Mucosa of descending colon (tissue), 3 donors: ENCODE data around the gene TSPAN4. TPM values are rescaled to one million over a fixed set of nuclear protein-coding genes. Genes with fewer than 3 reads are reported as not detected.

Experiments
- ATAC-seq: fragments of 200-7000 bp; cut with Tn5 transposase; one replicate; pipeline ENCODE4 v1.9.1; 2020; ENCODE audit warnings: mild to moderate bottlenecking, moderate library complexity
- DNase-seq, 3 donors: peaks; one replicate each; pipeline ENCODE4 v3.0.0-alpha.2; 2020
- H3K36me3 ChIP-seq: fragments of 200-600 bp; one replicate; pipeline ENCODE4 v1.8.0; 2021; ENCODE audit warnings: low read depth, mild to moderate bottlenecking
- H3K4me1 ChIP-seq: fragments of 200-600 bp; one replicate; pipeline ENCODE4 v1.8.0; 2021; ENCODE audit warnings: low read depth, mild to moderate bottlenecking
- H3K4me3 ChIP-seq: fragments of 200-600 bp; one replicate; pipeline ENCODE4 v1.8.0; 2021; ENCODE audit warnings: mild to moderate bottlenecking
- H3K9me3 ChIP-seq: fragments of 200-600 bp; one replicate; pipeline ENCODE4 v1.8.0; 2021; ENCODE audit warnings: mild to moderate bottlenecking
- intact Hi-C, 2 donors: fragments of 100-400 bp; cut with DNase I in 1 of 2; cut with micrococcal nuclease in 1 of 2; formaldehyde crosslinking; loops; one replicate each; pipeline versions ENCODE4 v1.11.0 to v1.11.1; 2022; cut with DNase I, micrococcal nuclease
- total RNA-seq, 3 donors: library from RNA; stranded (reverse); fragmentation: NEBNext Ultra II Directional in 2 of 3; extraction: Animal tissue kit (Norgen Biotek cat#: 25700) in 2 of 3; gene quantifications; one replicate each; pipeline versions ENCODE4 v1.2.1 to v1.2.4, GENCODE V29; 2021 to 2023
- TF ChIP-seq, protein P1 (sequence below): fragments of 200-600 bp; IDR thresholded peaks from one replicate; pipeline ENCODE4 v1.8.0; 2022; ENCODE audit warnings: antibody characterized with exemption, mild to moderate bottlenecking
- donor health status: DM: no; HTN: no; CAD: no; lungs with moderate emphysema.
- donor health status: DM: no; HTN: no; CAD: no.
- donor health status: DM: no; HTN: yes; CAD: no.

TSPAN4 gene
- total RNA-seq, 3 donors from 2014 or later: 9.2 to 42.4 (median 24.7) TPM

DNA sequence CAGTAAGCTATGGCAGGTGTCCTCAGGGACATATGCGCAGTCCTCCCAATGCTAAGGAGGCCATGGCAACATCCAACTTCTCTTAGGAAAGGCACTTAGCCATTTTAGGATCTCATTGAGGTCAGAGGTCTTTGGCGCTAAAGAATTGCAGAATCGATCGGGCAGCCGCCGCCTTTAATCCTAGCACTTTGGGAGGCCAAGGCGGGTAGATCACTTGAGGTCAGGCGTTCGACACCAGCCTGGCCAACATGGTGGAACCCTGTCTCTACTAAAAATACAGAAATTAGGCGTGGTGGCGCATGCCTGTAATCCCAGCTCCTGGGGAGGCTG, 69.2 kb downstream of the TSPAN4 start:
- intact Hi-C loops: no loop called here
- ATAC-seq (no peak), DNase-seq (no peak)
- H3K36me3 ChIP-seq: no peaks in the 10 kb centered on the region
- TF ChIP-seq, protein P1, sequence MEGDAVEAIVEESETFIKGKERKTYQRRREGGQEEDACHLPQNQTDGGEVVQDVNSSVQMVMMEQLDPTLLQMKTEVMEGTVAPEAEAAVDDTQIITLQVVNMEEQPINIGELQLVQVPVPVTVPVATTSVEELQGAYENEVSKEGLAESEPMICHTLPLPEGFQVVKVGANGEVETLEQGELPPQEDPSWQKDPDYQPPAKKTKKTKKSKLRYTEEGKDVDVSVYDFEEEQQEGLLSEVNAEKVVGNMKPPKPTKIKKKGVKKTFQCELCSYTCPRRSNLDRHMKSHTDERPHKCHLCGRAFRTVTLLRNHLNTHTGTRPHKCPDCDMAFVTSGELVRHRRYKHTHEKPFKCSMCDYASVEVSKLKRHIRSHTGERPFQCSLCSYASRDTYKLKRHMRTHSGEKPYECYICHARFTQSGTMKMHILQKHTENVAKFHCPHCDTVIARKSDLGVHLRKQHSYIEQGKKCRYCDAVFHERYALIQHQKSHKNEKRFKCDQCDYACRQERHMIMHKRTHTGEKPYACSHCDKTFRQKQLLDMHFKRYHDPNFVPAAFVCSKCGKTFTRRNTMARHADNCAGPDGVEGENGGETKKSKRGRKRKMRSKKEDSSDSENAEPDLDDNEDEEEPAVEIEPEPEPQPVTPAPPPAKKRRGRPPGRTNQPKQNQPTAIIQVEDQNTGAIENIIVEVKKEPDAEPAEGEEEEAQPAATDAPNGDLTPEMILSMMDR: no peak
- peaks cover 11% of the 10 kb centered on the region for H3K4me1 ChIP-seq
- no peak overlapping the region for H3K4me3 ChIP-seq
- no peaks in the 10 kb centered on the region for H3K9me3 ChIP-seq

DNA sequence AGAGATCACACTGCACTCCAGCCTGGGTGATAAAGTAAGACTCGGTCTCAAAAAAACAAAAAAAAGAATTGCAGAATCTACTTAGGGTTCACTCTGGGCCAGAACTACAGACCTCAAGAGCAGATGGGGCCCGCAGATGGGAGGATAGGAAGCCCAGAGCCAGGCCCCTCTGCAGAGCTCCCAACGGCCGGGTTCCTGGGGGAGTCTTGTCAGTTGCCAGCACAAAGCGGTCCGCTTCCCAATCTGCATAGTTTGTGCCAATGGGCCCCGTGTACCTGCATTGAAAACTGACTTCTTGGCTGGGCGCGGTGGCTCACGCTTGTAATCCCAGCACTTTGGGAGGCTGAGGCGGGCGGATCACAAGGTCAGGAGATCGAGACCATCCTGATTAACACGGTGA, 69.6 kb downstream of the TSPAN4 start:
- Histone ChIP-seq H3K36me3 (no peaks in the 10 kb centered on the region), H3K4me1 (peaks cover 11% of the 10 kb centered on the region), H3K4me3 (no peak overlapping the region), H3K9me3 (no peaks in the 10 kb centered on the region)
- intact Hi-C loops: no loop called here
- TF ChIP-seq, protein P1: no peak
- ATAC-seq (no peak), DNase-seq (peak in 1 of 3 donors; percentile 50)

DNA sequence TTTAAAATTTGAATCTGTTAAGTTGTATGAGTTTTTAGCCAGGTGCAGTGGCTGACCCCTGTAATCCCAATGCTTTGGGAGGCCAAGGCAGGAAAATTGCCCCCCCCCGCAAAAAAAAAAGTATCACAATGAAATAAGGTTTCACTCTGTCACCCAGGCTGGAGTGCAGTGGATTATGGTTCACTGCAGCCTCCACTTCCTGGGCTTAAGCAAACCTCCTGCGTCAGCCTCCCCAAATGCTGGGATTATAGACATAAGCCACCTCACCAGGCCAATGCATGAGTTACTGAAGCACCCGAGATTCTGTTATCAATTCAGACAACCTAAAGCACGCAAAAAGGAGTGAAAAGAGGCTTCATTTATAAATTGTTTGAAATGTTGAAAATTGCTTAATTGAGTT, 70.4 kb downstream of the TSPAN4 start:
- TF ChIP-seq, protein P1: no peak

DNA sequence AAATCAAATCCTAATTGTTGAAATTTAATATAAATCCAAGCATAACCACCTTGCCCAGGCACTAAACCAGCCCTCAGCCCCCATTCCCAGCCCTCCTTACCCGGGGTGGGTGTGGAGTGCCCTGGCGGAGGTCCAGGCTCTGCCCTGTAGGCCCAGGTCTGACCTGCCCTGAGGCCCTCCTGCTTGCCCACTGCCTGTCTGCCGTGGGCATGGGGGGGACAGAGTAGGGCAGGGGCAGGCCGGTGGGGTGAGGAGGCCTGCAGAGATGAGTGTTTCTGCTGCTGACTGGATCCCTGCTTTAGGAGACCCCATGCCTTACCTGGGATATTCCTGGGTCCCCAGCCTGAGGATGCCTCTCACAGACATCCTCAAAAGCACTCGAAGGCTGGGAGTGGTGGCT, 71.6 kb downstream of the TSPAN4 start:
- no peak for ATAC-seq
- TF ChIP-seq, protein P1: no peak
- intact Hi-C loops: no loop called here

More for the DNA sequence above, 70.4 kb downstream of the TSPAN4 start:
- Histone ChIP-seq H3K4me3 (no peak overlapping the region), H3K36me3 (no peaks in the 10 kb centered on the region), H3K9me3 (no peaks in the 10 kb centered on the region), H3K4me1 (peaks cover 11% of the 10 kb centered on the region)
- intact Hi-C loops: no loop called here
- DNase-seq (no peak), ATAC-seq (no peak)

DNA sequence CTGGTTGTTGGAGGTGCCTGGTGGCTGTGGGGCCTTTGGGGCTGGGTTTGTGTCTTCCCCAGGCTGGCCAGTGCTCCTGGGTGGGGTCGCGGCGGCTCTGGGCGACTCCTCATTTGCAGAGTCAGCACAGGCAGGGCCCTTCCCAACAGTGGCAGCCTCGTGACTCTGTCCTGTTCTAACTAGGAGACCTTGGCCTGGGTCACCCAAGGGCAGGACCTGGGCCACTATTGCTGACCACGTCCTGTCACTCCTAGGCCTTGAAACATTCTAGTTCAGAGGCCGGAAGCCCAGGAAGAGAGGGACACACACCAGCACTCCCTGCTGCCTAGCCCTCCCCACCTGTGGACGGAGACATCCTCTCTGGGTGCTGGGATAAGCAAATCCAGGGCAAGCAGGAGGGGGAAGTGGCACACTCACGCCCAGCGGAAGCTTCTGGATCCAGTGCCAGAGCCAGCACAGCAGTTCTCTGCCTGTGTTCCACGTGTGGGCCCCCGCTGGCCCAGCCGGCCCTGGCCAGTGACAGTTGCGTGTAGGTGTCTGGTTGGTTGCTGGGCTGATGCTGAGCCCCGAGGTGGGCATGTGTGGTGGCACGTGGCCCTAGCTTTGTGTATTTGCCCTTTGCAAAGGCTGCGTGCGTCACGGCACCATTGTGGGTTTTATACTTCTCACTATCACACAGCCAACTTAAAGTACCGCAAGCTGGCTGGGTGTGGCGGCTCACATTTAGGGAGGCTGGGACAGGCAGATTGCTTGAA, 72.3 kb downstream of the TSPAN4 start:
- intact Hi-C loops: no loop called here
- Histone ChIP-seq H3K36me3 (no peaks in the 10 kb centered on the region), H3K9me3 (no peaks in the 10 kb centered on the region), H3K4me1 (peaks cover 4% of the 10 kb centered on the region), H3K4me3 (no peak overlapping the region)
- peak; percentile 48 to 70 (median 52) for DNase-seq
- TF ChIP-seq, protein P1: no peak
- ATAC-seq: no peak

More for the DNA sequence above, 71.6 kb downstream of the TSPAN4 start:
- Histone ChIP-seq H3K4me3 (no peak overlapping the region), H3K4me1 (peaks cover 11% of the 10 kb centered on the region), H3K9me3 (no peaks in the 10 kb centered on the region), H3K36me3 (no peaks in the 10 kb centered on the region)
- no peak for DNase-seq

Other genes starting within 250 kb of the TSPAN4 start
- 10 to 100 TPM; 26.9 to 36.1 (median 27.8) TPM for gene IRF7, start 226.9 kb upstream of the TSPAN4 start, total RNA-seq
- gene CDHR5, start 217.9 kb upstream of the TSPAN4 start, total RNA-seq: 100 to 1,000 TPM; 195 to 549 (median 316) TPM
- 1 to 10 TPM in 2 of 3 donors, not detected in 1; 1.0 TPM for gene SCT, start 215.7 kb upstream of the TSPAN4 start, total RNA-seq
- gene DRD4, start 205.6 kb upstream of the TSPAN4 start, total RNA-seq: 1 to 10 TPM; 1.2 to 2.4 (median 1.8) TPM
- 10 to 100 TPM; 25.1 to 35.7 (median 25.9) TPM for gene DEAF1, start 147.6 kb upstream of the TSPAN4 start, total RNA-seq
- gene TMEM80, start 147.0 kb upstream of the TSPAN4 start, total RNA-seq: 10 to 100 TPM; 31.6 to 43.1 (median 38.0) TPM
- gene EPS8L2, start 136.6 kb upstream of the TSPAN4 start, total RNA-seq: 100 to 1,000 TPM; 176 to 335 (median 253) TPM
- 100 to 1,000 TPM; 101 to 158 (median 128) TPM for gene TALDO1, start 95.4 kb upstream of the TSPAN4 start, total RNA-seq
- 10 to 100 TPM; 51.9 to 58.8 (median 57.4) TPM for gene GATD1, start 65.4 kb upstream of the TSPAN4 start, total RNA-seq
- gene CEND1, start 52.8 kb upstream of the TSPAN4 start, total RNA-seq: 1 to 10 TPM in 1 of 3 donors, under 1 TPM in 1, not detected in 1; 0.34 to 2.2 TPM
- gene SLC25A22, start 44.6 kb upstream of the TSPAN4 start, total RNA-seq: 10 to 100 TPM; 11.6 to 18.6 (median 14.4) TPM
- gene PIDD1, start 37.6 kb upstream of the TSPAN4 start, total RNA-seq: 10 to 100 TPM; 20.2 to 26.3 (median 23.8) TPM
- 1,000 to 10,000 TPM; 1,532 to 1,798 (median 1,652) TPM for gene RPLP2, start 32.9 kb upstream of the TSPAN4 start, total RNA-seq
- gene PNPLA2, start 23.9 kb upstream of the TSPAN4 start, total RNA-seq: 100 to 1,000 TPM; 138 to 253 (median 167) TPM
- 100 to 1,000 TPM in 2 of 3 donors, 10 to 100 TPM in 1; 43.5 to 137 (median 129) TPM for gene CRACR2B, start 14.9 kb upstream of the TSPAN4 start, total RNA-seq
- gene CD151, start 9.9 kb upstream of the TSPAN4 start, total RNA-seq: 100 to 1,000 TPM; 364 to 415 (median 378) TPM
- 10 to 100 TPM; 67.1 to 86.8 (median 82.1) TPM for gene POLR2L, start 323 bp upstream of the TSPAN4 start, total RNA-seq
- gene CHID1, start 68.0 kb downstream of the TSPAN4 start, total RNA-seq: 10 to 100 TPM; 52.3 to 64.3 (median 55.3) TPM
- gene AP2A2, start 83.0 kb downstream of the TSPAN4 start, total RNA-seq: 100 to 1,000 TPM in 1 of 3 donors, 10 to 100 TPM in 2; 68.8 to 105 (median 99.5) TPM
- not detected for gene MUC6, start 193.9 kb downstream of the TSPAN4 start, total RNA-seq
- gene MUC2, start 232.0 kb downstream of the TSPAN4 start, total RNA-seq: 1,000 to 10,000 TPM in 2 of 3 donors, 100 to 1,000 TPM in 1; 379 to 1,246 (median 1,109) TPM